C4-2B (cell line): ENCODE results near the gene CLN5.
"Not testable (repeated sequence)": the region's sequence is repeated elsewhere in the genome, so short reads cannot be mapped to it uniquely, and the experiment has no call there.

ENCODE experiments used
- H3K27ac ChIP-seq: fragments of 450-650 bp; 2 replicates; pipeline ENCODE4 v1.5.1; 2017
- ZFX ChIP-seq: fragments of 450-650 bp; IDR thresholded peaks from 2 replicates; pipeline ENCODE4 v1.6.1; 2017
- TF ChIP-seq, protein P1 (sequence below): fragments of 450-650 bp; conservative IDR thresholded peaks from 2 replicates; pipeline ENCODE4 v1.5.1; 2017; ENCODE audit warnings: mild to moderate bottlenecking

Gene CLN5

DNA sequence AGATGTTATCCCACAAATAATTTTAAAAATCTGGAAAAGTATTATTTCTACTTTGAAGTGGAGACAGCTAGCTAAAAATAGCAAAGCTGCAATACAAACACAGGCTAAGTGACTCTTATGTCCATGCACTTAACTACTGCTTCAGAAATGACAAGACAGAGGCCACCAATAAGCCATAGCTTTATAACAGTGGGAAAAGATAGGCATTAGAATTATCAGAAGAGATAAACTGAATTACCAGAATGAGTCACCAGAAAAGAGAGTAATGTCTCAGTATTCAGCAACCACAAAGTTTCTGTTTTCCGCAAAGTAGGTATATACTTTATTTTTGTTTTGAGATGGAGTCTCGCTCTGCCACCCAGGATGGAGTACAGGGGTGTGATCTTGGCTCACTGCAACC is 17.1 kb downstream of the CLN5 start:
- no peak overlapping the region for H3K27ac ChIP-seq
- no peak for TF ChIP-seq ZFX
- TF ChIP-seq, protein P1, sequence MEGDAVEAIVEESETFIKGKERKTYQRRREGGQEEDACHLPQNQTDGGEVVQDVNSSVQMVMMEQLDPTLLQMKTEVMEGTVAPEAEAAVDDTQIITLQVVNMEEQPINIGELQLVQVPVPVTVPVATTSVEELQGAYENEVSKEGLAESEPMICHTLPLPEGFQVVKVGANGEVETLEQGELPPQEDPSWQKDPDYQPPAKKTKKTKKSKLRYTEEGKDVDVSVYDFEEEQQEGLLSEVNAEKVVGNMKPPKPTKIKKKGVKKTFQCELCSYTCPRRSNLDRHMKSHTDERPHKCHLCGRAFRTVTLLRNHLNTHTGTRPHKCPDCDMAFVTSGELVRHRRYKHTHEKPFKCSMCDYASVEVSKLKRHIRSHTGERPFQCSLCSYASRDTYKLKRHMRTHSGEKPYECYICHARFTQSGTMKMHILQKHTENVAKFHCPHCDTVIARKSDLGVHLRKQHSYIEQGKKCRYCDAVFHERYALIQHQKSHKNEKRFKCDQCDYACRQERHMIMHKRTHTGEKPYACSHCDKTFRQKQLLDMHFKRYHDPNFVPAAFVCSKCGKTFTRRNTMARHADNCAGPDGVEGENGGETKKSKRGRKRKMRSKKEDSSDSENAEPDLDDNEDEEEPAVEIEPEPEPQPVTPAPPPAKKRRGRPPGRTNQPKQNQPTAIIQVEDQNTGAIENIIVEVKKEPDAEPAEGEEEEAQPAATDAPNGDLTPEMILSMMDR, result no peak

GRCh38 chr13:77009719-77010118 is 17.8 kb downstream of the CLN5 start:
- H3K27ac ChIP-seq, result not testable (repeated sequence)

GRCh38 chr13:77013853-77014542 is 22.1 kb downstream of the CLN5 start:
- no peak overlapping the region for H3K27ac ChIP-seq

DNA sequence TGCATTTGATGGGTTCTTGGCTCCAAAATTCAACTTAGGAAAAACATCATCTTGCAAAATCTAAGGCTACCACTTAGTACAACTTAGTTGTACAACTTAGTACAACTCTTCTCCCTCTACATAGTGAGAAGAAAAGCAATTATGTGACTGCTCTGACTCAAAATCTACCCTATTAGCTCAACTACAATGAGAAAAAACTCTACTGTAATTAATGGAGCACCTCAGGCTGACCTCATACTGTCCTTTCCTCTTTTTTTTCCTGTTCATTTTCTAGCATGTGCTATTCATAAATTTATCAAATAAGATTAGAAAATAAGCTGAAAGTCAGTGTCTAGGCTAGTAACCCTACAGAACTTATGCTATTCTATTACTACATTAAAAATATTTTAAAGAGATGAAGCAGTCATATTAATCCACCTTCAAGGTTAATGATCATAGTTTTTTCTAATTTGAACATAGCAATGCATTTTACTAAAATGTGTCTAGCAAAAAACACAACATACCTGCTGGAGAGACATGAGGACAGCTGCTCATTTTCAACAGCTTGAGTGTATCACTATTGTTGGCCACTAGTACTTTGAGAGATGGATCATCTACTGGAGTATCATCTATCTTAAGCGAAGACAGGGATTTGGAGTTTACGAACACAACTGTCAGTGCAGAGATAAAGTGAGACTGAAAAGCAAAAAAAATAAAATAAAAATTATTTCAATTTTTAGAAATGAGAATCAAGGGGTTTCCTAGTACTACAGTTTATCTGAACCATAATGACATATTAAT is 23.2 kb downstream of the CLN5 start:
- TF ChIP-seq, protein P1, result no peak
- no peak for TF ChIP-seq ZFX
- no peak overlapping the region for H3K27ac ChIP-seq

More at GRCh38 chr13:77013853-77014542, 22.1 kb downstream of the CLN5 start:
- TF ChIP-seq ZFX, result no peak
- TF ChIP-seq, protein P1, result no peak

DNA sequence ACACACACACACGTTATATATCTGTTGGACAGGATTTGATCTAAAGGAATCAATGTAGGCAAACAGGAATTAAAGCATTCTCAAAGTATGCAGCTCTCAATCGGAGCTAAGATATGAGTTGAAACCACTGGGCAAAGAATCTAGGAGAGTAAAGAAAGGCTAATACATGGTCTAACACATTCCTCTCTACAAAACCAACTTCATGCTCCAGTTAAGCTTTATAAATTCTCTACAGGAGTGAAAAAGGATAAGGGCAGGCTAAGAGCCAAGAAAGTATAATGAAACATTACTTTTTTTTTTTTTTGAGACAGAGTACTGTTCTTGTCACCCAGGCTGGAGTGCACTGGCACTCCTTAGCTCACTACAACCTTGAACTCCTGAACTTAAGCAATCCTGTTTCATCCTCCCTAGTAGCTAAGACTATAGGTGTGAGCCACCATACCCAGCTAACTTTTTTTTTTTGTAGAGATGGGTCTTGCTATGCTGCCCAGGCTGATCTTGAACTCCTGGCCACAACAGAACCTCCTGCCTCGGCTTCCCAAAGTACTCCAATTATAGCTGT is 24.5 kb downstream of the CLN5 start:
- H3K27ac ChIP-seq, result no peak overlapping the region
- TF ChIP-seq ZFX, result no peak
- TF ChIP-seq, protein P1, result no peak

DNA sequence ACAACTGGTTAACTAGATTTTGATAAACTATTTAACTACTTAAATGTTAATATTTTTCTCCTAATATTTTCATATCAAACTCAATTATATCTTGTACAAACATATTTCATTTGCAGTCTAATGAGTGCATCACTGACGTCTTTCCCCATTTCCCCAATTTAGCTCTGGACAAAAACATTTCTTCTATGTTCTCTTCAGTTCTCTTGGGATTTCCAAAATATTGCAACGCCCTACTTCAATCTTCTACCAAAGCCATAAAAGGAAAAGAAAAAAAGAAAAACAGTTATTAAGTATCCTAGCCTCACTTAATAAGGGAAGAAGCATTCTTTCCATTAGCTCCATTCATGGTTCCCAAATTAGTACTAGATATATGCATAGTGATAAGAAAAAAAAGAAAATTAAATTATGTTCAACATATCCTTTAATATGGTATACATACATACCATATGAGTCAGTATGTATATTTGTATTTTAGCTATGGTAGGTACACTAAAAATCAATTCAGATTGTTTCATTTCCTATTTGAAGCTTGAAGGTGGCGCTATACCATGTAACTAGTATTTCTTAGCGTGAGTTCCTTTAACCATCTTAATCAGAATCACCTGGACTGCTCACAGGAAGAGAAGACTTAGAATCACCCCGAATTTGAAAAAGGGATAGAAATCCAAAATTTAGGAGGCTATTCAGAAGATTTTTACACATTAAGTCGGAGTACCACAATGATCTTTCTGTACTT is 25.2 kb downstream of the CLN5 start:
- no peak overlapping the region for H3K27ac ChIP-seq
- no peak for TF ChIP-seq ZFX
- TF ChIP-seq, protein P1, result no peak; the same call in 1 of the 2 replicates

- TF ChIP-seq, protein P1, result no peak
- no peak for TF ChIP-seq ZFX
- H3K27ac ChIP-seq, result no peak overlapping the region
Measured at GRCh38 chr13:77019756-77020155, 27.9 kb downstream of the CLN5 start.
